Left lung (tissue), 10 donors: ENCODE results near the gene SUSD6. TPM values are rescaled to one million over a fixed set of nuclear protein-coding genes. Genes with fewer than 3 reads are reported as not detected.
"Not testable (repeated sequence)": the region's sequence is repeated elsewhere in the genome, so short reads cannot be mapped to it uniquely, and the experiment has no call there.

Experiments
- ATAC-seq: fragments of 200-7000 bp; cut with Tn5 transposase; one replicate; pipeline ENCODE4 v1.9.1; 2020; ENCODE audit warnings: moderate library complexity
- DNase-seq, 4 donors: peaks; one replicate each; pipeline ENCODE4 v3.0.0-alpha.2; 2013 to 2020
- H3K27ac ChIP-seq, 2 donors: fragments of 200-600 bp; sonication (generic) in 1 of 2; one replicate each; pipeline versions ENCODE4 v1.5.0 to v1.8.0; 2020 to 2021
- H3K27me3 ChIP-seq, 2 donors: fragments of 200-600 bp; sonication (generic) in 1 of 2; one replicate each; pipeline versions ENCODE4 v1.5.0 to v1.8.0; 2020 to 2021
- H3K36me3 ChIP-seq, 2 donors: fragments of 200-600 bp; sonication (generic) in 1 of 2; one replicate each; pipeline versions ENCODE4 v1.5.0 to v1.8.0; 2020 to 2021
- H3K4me1 ChIP-seq, 2 donors: fragments of 200-600 bp; one replicate each; pipeline ENCODE4 v1.8.0; 2021
- H3K4me3 ChIP-seq, 2 donors: fragments of 200-600 bp; sonication (generic) in 1 of 2; one replicate each; pipeline versions ENCODE4 v1.5.0 to v1.8.0; 2020 to 2021; ENCODE audit warnings: mild to moderate bottlenecking in 1 of 2
- H3K9me3 ChIP-seq, 2 donors: fragments of 200-600 bp; sonication (generic) in 1 of 2; one replicate each; pipeline versions ENCODE4 v1.5.0 to v1.8.0; 2020 to 2021
- CTCF ChIP-seq, 2 donors: fragments of 200-600 bp; sonication (generic) in 1 of 2; IDR thresholded peaks; one replicate each; pipeline versions ENCODE4 v1.5.0 to v1.8.0; 2021; ENCODE audit warnings: antibody characterized with exemption in 2 of 2
- intact Hi-C, 2 donors: fragments of 100-400 bp; cut with DNase I; formaldehyde crosslinking; loops; one replicate each; pipeline versions ENCODE4 v1.11.2 to v1.14.2; 2022
- polyA plus RNA-seq, 6 donors: library from polyadenylated mRNA; unstranded; fragments of 120-200 nt; gene quantifications; one replicate each; pipeline ENCODE4 v1.2.1, GENCODE V29; 2013; ENCODE audit not compliant: insufficient read length in 6 of 6
- total RNA-seq, 2 donors: library from RNA; stranded (reverse); fragmentation: NEBNext Ultra II Directional; extraction: Animal tissue kit (Norgen Biotek cat#: 25700); gene quantifications; one replicate each; pipeline ENCODE4 v1.2.1, GENCODE V29; 2021
- donor health status: DM: no; HTN: yes; CAD: no.
- donor health status: DM: no; HTN: no; CAD: no.

Gene SUSD6
- total and polyA plus RNA-seq, 8 donors, result 27.7 to 77.4 (median 31.3) TPM

- DNase-seq (peak in 2 of 4 donors; percentile 68 to 76), ATAC-seq (peak; percentile 80)
- Histone ChIP-seq H3K4me3 (no peak overlapping the region), H3K27ac (peak overlapping the region; percentile 69 to 87), H3K9me3 (peaks cover 0 to 2% of the 10 kb centered on the region in 2 donors), H3K36me3 (peaks cover 0 to 2% of the 10 kb centered on the region in 2 donors), H3K27me3 (no peaks in the 10 kb centered on the region), H3K4me1 (peaks cover 32 to 93% of the 10 kb centered on the region in 2 donors)
- TF ChIP-seq CTCF (IDR thresholded peaks at IDR 0.05), result no peak
- intact Hi-C loops, result no loop called here
Observed at GRCh38 chr14:69643430-69644200, 32.2 kb downstream of the SUSD6 start.

GRCh38 chr14:69644814-69645213 lies 33.4 kb downstream of the SUSD6 start:
- peak overlapping the region; percentile 69 to 87 for H3K27ac ChIP-seq
- peaks cover 44 to 93% of the 10 kb centered on the region in 2 donors for H3K4me1 ChIP-seq
- H3K9me3 ChIP-seq, result peaks cover 0 to 2% of the 10 kb centered on the region in 2 donors
- no peak overlapping the region for H3K4me3 ChIP-seq
- no peaks in the 10 kb centered on the region for H3K27me3 ChIP-seq
- DNase-seq (no peak), ATAC-seq (no peak)
- intact Hi-C loops, result no loop called here
- peaks cover 0 to 2% of the 10 kb centered on the region in 2 donors for H3K36me3 ChIP-seq
- no peak for TF ChIP-seq CTCF (IDR thresholded peaks at IDR 0.05)

GRCh38 chr14:69647213-69647612 lies 35.8 kb downstream of the SUSD6 start:
- ATAC-seq (peak; percentile 48), DNase-seq (no peak)
- H3K4me3 ChIP-seq, result no peak overlapping the region
- peaks cover 68 to 100% of the 10 kb centered on the region in 2 donors for H3K4me1 ChIP-seq
- H3K9me3 ChIP-seq, result no peaks in the 10 kb centered on the region
- intact Hi-C loops, result no loop called here
- no peak for TF ChIP-seq CTCF (IDR thresholded peaks at IDR 0.05)
- H3K27ac ChIP-seq, result peak overlapping the region; percentile 67 to 94
- no peaks in the 10 kb centered on the region for H3K27me3 ChIP-seq
- no peaks in the 10 kb centered on the region for H3K36me3 ChIP-seq

- Histone ChIP-seq H3K4me1 (peaks cover 71 to 100% of the 10 kb centered on the region in 2 donors), H3K27ac (peak overlapping the region; percentile 67 to 94)
- H3K36me3 ChIP-seq, DNase-seq, intact Hi-C loops, H3K27me3 ChIP-seq, H3K9me3 ChIP-seq, H3K4me3 ChIP-seq, ATAC-seq: not testable (repeated sequence)
Observed at GRCh38 chr14:69647642-69648041, 36.2 kb downstream of the SUSD6 start.

- no peaks in the 10 kb centered on the region for H3K9me3 ChIP-seq
- no peak for DNase-seq
- peak; percentile 30 for ATAC-seq
- H3K27ac ChIP-seq, result peak overlapping the region; percentile 67 to 94
- intact Hi-C loops, result no loop called here
- no peak overlapping the region for H3K4me3 ChIP-seq
- no peaks in the 10 kb centered on the region for H3K27me3 ChIP-seq
- no peaks in the 10 kb centered on the region for H3K36me3 ChIP-seq
- peaks cover 61 to 100% of the 10 kb centered on the region in 2 donors for H3K4me1 ChIP-seq
- TF ChIP-seq CTCF (IDR thresholded peaks at IDR 0.05), result no peak
Observed at GRCh38 chr14:69648480-69649451, 37.4 kb downstream of the SUSD6 start.
